ENCODE results near the gene PFDN2. TPM values are rescaled to one million over a fixed set of nuclear protein-coding genes. Genes with fewer than 3 reads are reported as not detected.

The PFDN2 gene
- polyA plus RNA-seq, 3 donors from 2014 or later = 63.4 to 84.4 (median 83.0) TPM

GRCh38 chr1:161158316-161159010, 40.6 kb upstream of the PFDN2 start:
- H3K4me3 Mint-ChIP-seq = peak overlapping the region; percentile 90 to 95 (median 93)

GRCh38 chr1:161157867-161158266, 40.0 kb upstream of the PFDN2 start:
- peaks cover 56 to 76% of the 10 kb centered on the region in 2 donors for H3K4me1 Mint-ChIP-seq
- H3K9me3 Mint-ChIP-seq = no peaks in the 10 kb centered on the region
- peaks cover 0 to 20% (median 10%) of the 10 kb centered on the region in 3 donors for H3K36me3 Mint-ChIP-seq
- DNase-seq = no peak
- peak overlapping the region; percentile 7 to 95 (median 91) for H3K4me3 Mint-ChIP-seq
- H3K27ac Mint-ChIP-seq = peak overlapping the region; percentile 83 to 96 (median 92)
- peaks cover 5 to 13% (median 8%) of the 10 kb centered on the region in 3 donors for H3K27me3 Mint-ChIP-seq (ENCODE audit: low read depth in 3 of 3)

More at GRCh38 chr1:161158316-161159010, 40.6 kb upstream of the PFDN2 start:
- peak overlapping the region; percentile 83 to 96 (median 92) for H3K27ac Mint-ChIP-seq
- H3K9me3 Mint-ChIP-seq = no peaks in the 10 kb centered on the region
- peaks cover 54 to 77% of the 10 kb centered on the region in 2 donors for H3K4me1 Mint-ChIP-seq
- no peak for DNase-seq
- peaks cover 0 to 25% (median 10%) of the 10 kb centered on the region in 3 donors for H3K36me3 Mint-ChIP-seq
- H3K27me3 Mint-ChIP-seq (ENCODE audit: low read depth in 3 of 3) = peaks cover 7 to 14% (median 8%) of the 10 kb centered on the region in 3 donors

- peak; percentile 83 to 89 (median 86) for DNase-seq
- H3K36me3 Mint-ChIP-seq = peaks cover 0 to 19% (median 10%) of the 10 kb centered on the region in 3 donors
- H3K9me3 Mint-ChIP-seq = no peaks in the 10 kb centered on the region
- H3K27ac Mint-ChIP-seq = peak within 1 kb of the TSS; percentile 99 to 100 (median 100)
- H3K4me1 Mint-ChIP-seq = peaks cover 28 to 43% of the 10 kb centered on the region in 2 donors
- peaks cover 4 to 11% (median 5%) of the 10 kb centered on the region in 3 donors for H3K27me3 Mint-ChIP-seq (ENCODE audit: low read depth in 3 of 3)
- peak within 1 kb of the TSS; percentile 98 to 100 (median 100) for H3K4me3 Mint-ChIP-seq
Observed at GRCh38 chr1:161153682-161154337, 36.0 kb upstream of the PFDN2 start, which contains the start of gene UFC1. UFC1 (plus strand) TSS chr1:161153978; CDS start chr1:161153998, 20 bp downstream.

DNA sequence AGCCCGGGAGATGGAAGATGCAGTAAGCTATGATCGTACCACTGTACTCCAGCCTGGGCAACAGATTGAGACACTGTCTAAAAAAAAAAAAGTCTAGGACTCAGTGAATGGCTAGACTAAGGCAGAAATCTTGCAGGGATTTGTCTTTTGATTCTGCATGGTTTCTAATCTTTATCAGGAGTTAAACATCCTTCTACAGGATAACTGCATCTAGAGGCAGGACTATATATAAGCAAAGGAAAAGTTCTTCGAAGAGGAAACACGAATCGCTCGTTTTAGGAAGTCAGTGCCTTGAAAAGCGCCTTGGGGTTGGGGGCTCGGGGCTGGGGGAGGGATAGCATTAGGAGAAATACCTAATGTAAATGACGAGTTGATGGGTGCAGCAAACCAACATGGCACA, 35.3 kb upstream of the PFDN2 start:
- Mint-ChIP-seq H3K4me3 (peak overlapping the region; percentile 81 to 100 (median 99)), H3K9me3 (no peaks in the 10 kb centered on the region), H3K36me3 (peaks cover 0 to 19% (median 10%) of the 10 kb centered on the region in 3 donors), H3K4me1 (peaks cover 23 to 37% of the 10 kb centered on the region in 2 donors), H3K27ac (peak overlapping the region; percentile 89 to 100 (median 100)), H3K27me3 (ENCODE audit: low read depth in 3 of 3) (peaks cover 4 to 11% (median 5%) of the 10 kb centered on the region in 3 donors)
- DNase-seq = no peak

DNA sequence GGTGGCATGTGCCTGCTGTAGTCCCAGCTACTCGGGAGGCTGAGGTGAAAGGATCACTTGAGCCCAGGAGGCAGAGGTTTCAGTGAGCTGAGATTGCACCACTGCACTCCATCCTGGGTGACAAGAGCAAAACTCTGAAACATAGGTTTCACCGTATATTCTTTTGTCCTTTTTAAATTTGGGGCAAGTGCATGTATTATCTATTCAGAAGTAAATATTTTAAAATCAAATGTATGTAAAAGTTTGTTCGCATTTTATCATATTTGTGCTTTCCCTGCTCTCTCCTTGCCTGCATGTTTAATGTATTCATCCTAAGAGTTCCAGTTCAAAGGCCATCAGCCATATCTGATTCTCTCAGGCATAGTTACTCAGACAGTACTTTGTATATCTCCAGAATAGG, 28.0 kb upstream of the PFDN2 start:
- Mint-ChIP-seq H3K27ac (no peak overlapping the region), H3K4me1 (no peaks in the 10 kb centered on the region), H3K27me3 (ENCODE audit: low read depth in 3 of 3) (peaks cover 0 to 1% (median 0%) of the 10 kb centered on the region in 3 donors), H3K9me3 (no peaks in the 10 kb centered on the region), H3K4me3 (no peak overlapping the region), H3K36me3 (no peaks in the 10 kb centered on the region)
- no peak for DNase-seq

DNA sequence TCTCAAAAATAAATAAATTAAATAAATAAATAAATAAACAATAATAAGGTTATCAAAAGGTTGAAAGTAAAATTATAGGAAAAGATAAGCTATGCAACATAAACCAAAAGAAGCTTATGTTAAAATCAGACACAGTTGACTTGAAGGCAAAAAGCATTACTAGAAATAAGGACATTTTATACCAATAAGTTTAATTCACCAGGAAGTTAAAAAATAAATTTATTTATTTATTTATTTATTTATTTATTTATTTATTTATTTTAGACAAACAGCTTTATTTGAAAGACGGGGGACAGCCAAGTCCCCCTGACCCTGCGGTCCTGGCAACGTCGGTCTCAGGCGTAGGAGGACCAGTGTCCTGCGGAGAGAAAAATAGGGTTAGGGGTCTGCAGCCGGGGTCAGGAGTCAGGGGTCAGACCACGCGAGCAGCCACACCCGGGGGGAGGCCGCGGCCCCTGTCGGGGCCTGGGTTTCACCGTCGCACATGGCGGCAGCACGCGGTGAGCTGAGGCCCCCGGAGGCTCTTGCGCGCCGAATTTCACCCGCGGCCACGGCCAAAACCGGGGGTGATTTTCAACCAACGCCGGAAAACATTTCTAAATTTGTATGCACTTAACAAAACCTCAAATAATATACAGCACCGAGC, 23.0 kb upstream of the PFDN2 start:
- peaks cover 0 to 2% (median 0%) of the 10 kb centered on the region in 3 donors for H3K27me3 Mint-ChIP-seq (ENCODE audit: low read depth in 3 of 3)
- peaks cover 0 to 5% of the 10 kb centered on the region in 2 donors for H3K4me1 Mint-ChIP-seq
- peaks cover 0 to 6% (median 0%) of the 10 kb centered on the region in 3 donors for H3K36me3 Mint-ChIP-seq
- no peak overlapping the region for H3K27ac Mint-ChIP-seq
- DNase-seq = no peak
- no peaks in the 10 kb centered on the region for H3K9me3 Mint-ChIP-seq
- H3K4me3 Mint-ChIP-seq = no peak overlapping the region

- H3K36me3 Mint-ChIP-seq = peaks cover 0 to 6% (median 0%) of the 10 kb centered on the region in 3 donors
- peak in 2 of 3 donors; percentile 26 to 38 for DNase-seq
- no peak overlapping the region for H3K27ac Mint-ChIP-seq
- peaks cover 0 to 2% (median 0%) of the 10 kb centered on the region in 3 donors for H3K27me3 Mint-ChIP-seq (ENCODE audit: low read depth in 3 of 3)
- no peak overlapping the region for H3K4me3 Mint-ChIP-seq
- peaks cover 3 to 10% of the 10 kb centered on the region in 2 donors for H3K4me1 Mint-ChIP-seq
- H3K9me3 Mint-ChIP-seq = no peaks in the 10 kb centered on the region
Observed at GRCh38 chr1:161139766-161140165, 21.9 kb upstream of the PFDN2 start.

DNA sequence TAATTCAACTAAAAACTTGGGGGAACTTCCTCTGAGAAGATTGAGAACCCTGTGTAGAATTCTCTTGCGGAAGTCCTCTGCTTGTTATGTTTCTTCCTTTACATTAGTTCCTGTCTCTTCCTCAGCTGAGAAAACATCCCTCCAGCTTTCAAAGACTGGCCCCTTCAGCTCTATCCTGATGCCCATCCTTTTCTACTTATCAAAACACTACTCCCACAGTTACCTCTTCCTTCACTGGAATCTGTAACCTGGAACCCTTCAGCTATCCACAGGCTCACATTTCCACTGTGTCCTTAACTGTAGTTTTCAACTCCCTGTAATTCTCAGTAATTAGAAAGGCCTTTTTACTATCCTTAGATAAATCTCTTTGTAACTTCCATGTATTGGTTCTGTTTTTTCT, 20.6 kb upstream of the PFDN2 start:
- Mint-ChIP-seq H3K36me3 (peaks cover 0 to 6% (median 0%) of the 10 kb centered on the region in 3 donors), H3K4me3 (no peak overlapping the region), H3K9me3 (no peaks in the 10 kb centered on the region), H3K4me1 (peaks cover 3 to 10% of the 10 kb centered on the region in 2 donors), H3K27me3 (ENCODE audit: low read depth in 3 of 3) (peaks cover 0 to 2% (median 0%) of the 10 kb centered on the region in 3 donors), H3K27ac (peak overlapping the region in 2 of 6 donors; percentile 12 to 31)
- no peak for DNase-seq

- peaks cover 0 to 6% (median 0%) of the 10 kb centered on the region in 3 donors for H3K36me3 Mint-ChIP-seq
- no peak for DNase-seq
- no peak overlapping the region for H3K27ac Mint-ChIP-seq
- H3K27me3 Mint-ChIP-seq (ENCODE audit: low read depth in 3 of 3) = peaks cover 0 to 2% (median 0%) of the 10 kb centered on the region in 3 donors
- peaks cover 3 to 10% of the 10 kb centered on the region in 2 donors for H3K4me1 Mint-ChIP-seq
- H3K4me3 Mint-ChIP-seq = no peak overlapping the region
- H3K9me3 Mint-ChIP-seq = no peaks in the 10 kb centered on the region
Observed at GRCh38 chr1:161137881-161138280, 20.0 kb upstream of the PFDN2 start.

- Mint-ChIP-seq H3K36me3 (peaks cover 0 to 7% (median 0%) of the 10 kb centered on the region in 3 donors), H3K27me3 (ENCODE audit: low read depth in 3 of 3) (peaks cover 5 to 10% (median 7%) of the 10 kb centered on the region in 3 donors), H3K27ac (no peak overlapping the region), H3K4me1 (peaks cover 19 to 35% of the 10 kb centered on the region in 2 donors), H3K4me3 (no peak overlapping the region), H3K9me3 (no peaks in the 10 kb centered on the region)
- DNase-seq = no peak
Observed at GRCh38 chr1:161133220-161133740, 15.4 kb upstream of the PFDN2 start.

- peaks cover 5 to 10% (median 7%) of the 10 kb centered on the region in 3 donors for H3K27me3 Mint-ChIP-seq (ENCODE audit: low read depth in 3 of 3)
- H3K36me3 Mint-ChIP-seq = peaks cover 0 to 6% (median 3%) of the 10 kb centered on the region in 3 donors
- no peaks in the 10 kb centered on the region for H3K9me3 Mint-ChIP-seq
- DNase-seq = peak; percentile 89 to 91 (median 90)
- H3K4me1 Mint-ChIP-seq = peaks cover 20 to 39% of the 10 kb centered on the region in 2 donors
- no peak within 1 kb of the TSS for H3K4me3 Mint-ChIP-seq
- H3K27ac Mint-ChIP-seq = peak within 1 kb of the TSS in 3 of 6 donors; percentile 83 to 98 (median 97)
Observed at GRCh38 chr1:161132410-161133219, 14.8 kb upstream of the PFDN2 start, which contains the start of gene DEDD. DEDD (minus strand) TSS chr1:161132667; CDS start chr1:161124462, 8,205 bp downstream.

DNA sequence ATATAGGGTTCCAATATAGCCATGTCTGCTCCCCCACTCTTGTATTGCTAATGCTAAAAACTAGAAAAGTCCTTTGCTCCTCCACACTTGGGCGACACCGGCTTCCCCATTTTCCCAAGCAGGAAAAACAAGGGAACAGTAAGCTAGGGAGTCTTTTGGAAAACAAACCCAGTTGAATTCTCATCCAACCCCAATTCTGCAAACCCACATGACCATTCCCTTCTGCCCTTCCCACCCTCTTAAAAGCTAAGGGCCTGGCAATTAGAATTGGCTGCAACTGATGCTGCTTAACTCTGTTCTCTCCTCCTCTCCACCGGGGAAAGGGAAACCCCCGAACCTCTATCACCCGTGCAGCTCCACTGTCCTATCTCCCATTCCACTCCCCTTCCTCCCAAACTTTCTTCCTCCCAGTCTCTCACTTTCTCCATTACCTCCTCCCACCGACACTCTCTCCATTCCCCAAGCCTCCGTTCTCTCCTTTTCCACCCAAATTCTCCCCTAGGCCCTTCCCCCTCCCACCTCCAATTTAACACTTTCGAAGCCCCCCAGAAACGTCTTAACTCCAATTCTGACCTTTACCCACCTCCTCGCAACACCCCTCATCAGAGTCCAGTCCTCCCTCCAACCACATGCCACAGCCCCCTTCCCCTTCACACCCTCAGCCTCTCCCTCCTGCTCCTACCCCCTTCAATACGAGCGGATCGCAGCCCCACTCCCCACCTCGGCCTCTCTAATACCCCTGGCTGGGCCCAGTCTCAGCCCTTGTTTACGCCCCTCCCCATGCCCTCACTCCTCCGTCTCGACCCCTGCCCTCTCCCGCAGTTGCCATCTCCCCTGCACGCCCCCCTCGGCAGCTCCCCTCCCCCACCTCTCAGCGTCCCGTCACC, 13.9 kb upstream of the PFDN2 start:
- H3K27ac Mint-ChIP-seq = peak overlapping the region in 3 of 6 donors; percentile 83 to 98 (median 97)
- peaks cover under 1 to 12% (median 7%) of the 10 kb centered on the region in 3 donors for H3K36me3 Mint-ChIP-seq
- H3K27me3 Mint-ChIP-seq (ENCODE audit: low read depth in 3 of 3) = peaks cover 5 to 10% (median 7%) of the 10 kb centered on the region in 3 donors
- H3K9me3 Mint-ChIP-seq = no peaks in the 10 kb centered on the region
- H3K4me3 Mint-ChIP-seq = no peak overlapping the region
- peaks cover 23 to 46% of the 10 kb centered on the region in 2 donors for H3K4me1 Mint-ChIP-seq
- peak in 1 of 3 donors; percentile 12 for DNase-seq

Measured in immature natural killer cell (primary cell).